ENCODE results near the gene LYPD3.
"Not testable (repeated sequence)": the region's sequence is repeated elsewhere in the genome, so short reads cannot be mapped to it uniquely, and the experiment has no call there.

LYPD3 gene

GRCh38 chr19:43465468-43466120 is at the start of gene LYPD3:
Gene LYPD3 (minus strand): TSS chr19:43465608. CDS start chr19:43465571, 37 bp downstream.
- no peak for DNase-seq

- not testable (repeated sequence) for DNase-seq
Observed at GRCh38 chr19:43512399-43512798, 47.0 kb upstream of the LYPD3 start.

GRCh38 chr19:43511324-43511723 is 45.9 kb upstream of the LYPD3 start:
- no peak for DNase-seq

GRCh38 chr19:43510713-43511112 is 45.3 kb upstream of the LYPD3 start:
- DNase-seq = no peak

- no peak for DNase-seq
Observed at GRCh38 chr19:43507880-43508279, 42.5 kb upstream of the LYPD3 start.

GRCh38 chr19:43506629-43507028 is 41.2 kb upstream of the LYPD3 start:
- DNase-seq = no peak

GRCh38 chr19:43505941-43506340 is 40.5 kb upstream of the LYPD3 start:
- no peak for DNase-seq

GRCh38 chr19:43505186-43505456 is 39.7 kb upstream of the LYPD3 start:
- DNase-seq = no peak

GRCh38 chr19:43504426-43505185 is 39.2 kb upstream of the LYPD3 start, which contains the start of gene PHLDB3:
Gene PHLDB3 (minus strand): TSS chr19:43504746. CDS start chr19:43504118, 628 bp downstream.
- DNase-seq = peak; percentile 41

- peak; percentile 89 for DNase-seq
Observed at GRCh38 chr19:43503501-43504425, 38.4 kb upstream of the LYPD3 start.

GRCh38 chr19:43502419-43502976 is 37.1 kb upstream of the LYPD3 start:
- DNase-seq = no peak

GRCh38 chr19:43501661-43502418 is 36.4 kb upstream of the LYPD3 start:
- DNase-seq = no peak

- no peak for DNase-seq
Observed at GRCh38 chr19:43499042-43499441, 33.6 kb upstream of the LYPD3 start.

- DNase-seq = no peak
Observed at GRCh38 chr19:43498233-43498842, 32.9 kb upstream of the LYPD3 start.

GRCh38 chr19:43496960-43497359 is 31.6 kb upstream of the LYPD3 start:
- DNase-seq = no peak

GRCh38 chr19:43495082-43495481 is 29.7 kb upstream of the LYPD3 start:
- no peak for DNase-seq

GRCh38 chr19:43490759-43491158 is 25.4 kb upstream of the LYPD3 start:
- no peak for DNase-seq

GRCh38 chr19:43489979-43490599 is 24.7 kb upstream of the LYPD3 start:
- no peak for DNase-seq

GRCh38 chr19:43489310-43489709 is 23.9 kb upstream of the LYPD3 start:
- no peak for DNase-seq

- no peak for DNase-seq
Observed at GRCh38 chr19:43488179-43488578, 22.8 kb upstream of the LYPD3 start.

- no peak for DNase-seq
Observed at GRCh38 chr19:43486412-43486811, 21.0 kb upstream of the LYPD3 start.

- DNase-seq = no peak
Observed at GRCh38 chr19:43485951-43486350, 20.5 kb upstream of the LYPD3 start.
